Measurements from ENCODE around the gene DMXL1. TPM values are rescaled to one million over a fixed set of nuclear protein-coding genes. Genes with fewer than 3 reads are reported as not detected.
"Not testable (repeated sequence)": the region's sequence is repeated elsewhere in the genome, so short reads cannot be mapped to it uniquely, and the experiment has no call there.

The DMXL1 gene
- polyA plus RNA-seq, 1 donor from 2014 or later, result 41.0 TPM

GRCh38 chr5:119054101-119054500 is 16.8 kb upstream of the DMXL1 start:
- Mint-ChIP-seq H3K27ac (peak overlapping the region in 1 of 3 donors; percentile 50), H3K36me3 (peaks cover 9% of the 10 kb centered on the region), H3K27me3 (no peaks in the 10 kb centered on the region), H3K4me3 (no peak overlapping the region), H3K4me1 (peaks cover 0 to 5% (median 5%) of the 10 kb centered on the region in 3 donors), H3K9me3 (no peaks in the 10 kb centered on the region)

GRCh38 chr5:119055294-119055693 is 15.6 kb upstream of the DMXL1 start:
- Mint-ChIP-seq H3K4me1 (peaks cover 2 to 13% (median 9%) of the 10 kb centered on the region in 3 donors), H3K27me3 (no peaks in the 10 kb centered on the region), H3K9me3 (no peaks in the 10 kb centered on the region), H3K36me3 (peaks cover 9% of the 10 kb centered on the region), H3K27ac (no peak overlapping the region), H3K4me3 (no peak overlapping the region)

- Mint-ChIP-seq H3K27me3 (no peaks in the 10 kb centered on the region), H3K9me3 (no peaks in the 10 kb centered on the region), H3K4me3 (no peak overlapping the region), H3K27ac (no peak overlapping the region), H3K36me3 (peaks cover 3% of the 10 kb centered on the region), H3K4me1 (peaks cover 10 to 24% (median 12%) of the 10 kb centered on the region in 3 donors)
Observed at GRCh38 chr5:119058979-119059529, 11.8 kb upstream of the DMXL1 start.

- no peaks in the 10 kb centered on the region for H3K27me3 Mint-ChIP-seq
- peaks cover 11 to 27% (median 12%) of the 10 kb centered on the region in 3 donors for H3K4me1 Mint-ChIP-seq
- H3K27ac Mint-ChIP-seq, result no peak overlapping the region
- peaks cover under 1% of the 10 kb centered on the region for H3K36me3 Mint-ChIP-seq
- no peak overlapping the region for H3K4me3 Mint-ChIP-seq
- no peaks in the 10 kb centered on the region for H3K9me3 Mint-ChIP-seq
Observed at GRCh38 chr5:119059740-119060255, 11.1 kb upstream of the DMXL1 start.

DNA sequence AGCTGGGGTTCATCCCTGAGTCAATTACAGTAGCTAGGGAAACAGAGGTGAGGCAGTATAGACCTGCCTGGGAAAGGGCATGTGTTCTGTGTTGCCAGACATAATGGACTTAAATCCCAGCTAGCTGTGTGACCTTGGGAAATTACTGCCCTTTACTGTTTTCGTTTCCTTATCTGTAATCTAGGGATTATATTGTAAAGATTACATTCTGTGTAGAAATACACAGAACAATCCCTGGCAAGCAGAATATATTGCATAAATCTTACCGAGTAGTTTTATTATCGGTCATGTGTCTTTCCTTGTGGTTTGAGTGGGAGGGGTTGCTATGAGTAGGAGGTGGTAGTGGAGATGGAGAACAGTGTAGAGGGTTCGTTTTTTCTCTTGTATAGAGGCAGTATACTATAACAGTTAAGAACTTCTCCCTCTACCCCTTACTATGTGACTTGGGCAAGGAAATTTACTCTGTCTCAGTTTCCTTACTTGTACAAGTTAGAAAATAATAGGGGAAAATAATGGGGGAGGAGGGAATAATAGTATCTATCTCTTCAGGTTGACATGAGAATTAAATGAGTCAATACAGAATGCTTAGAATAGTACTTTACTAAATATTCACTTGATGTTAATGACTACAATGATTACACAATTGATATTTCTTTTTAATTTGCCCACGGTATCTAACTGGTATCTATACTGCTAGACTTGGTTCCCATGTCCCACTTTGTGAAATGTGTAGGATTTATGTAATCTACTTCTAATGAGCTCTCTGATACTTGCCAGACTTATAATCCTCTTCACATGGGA is 7.1 kb upstream of the DMXL1 start:
- Mint-ChIP-seq H3K9me3 (no peaks in the 10 kb centered on the region), H3K4me3 (peak overlapping the region in 2 of 4 donors; percentile 4 to 69), H3K27ac (peak overlapping the region in 1 of 3 donors; percentile 50), H3K36me3 (no peaks in the 10 kb centered on the region), H3K4me1 (peaks cover 12 to 27% (median 13%) of the 10 kb centered on the region in 3 donors), H3K27me3 (no peaks in the 10 kb centered on the region)

GRCh38 chr5:119067450-119067849 is 3.4 kb upstream of the DMXL1 start:
- Mint-ChIP-seq H3K4me3 (no peak overlapping the region), H3K4me1 (peaks cover 9 to 23% (median 11%) of the 10 kb centered on the region in 3 donors), H3K27me3 (no peaks in the 10 kb centered on the region), H3K9me3 (no peaks in the 10 kb centered on the region), H3K27ac (peak overlapping the region in 1 of 3 donors; percentile 1), H3K36me3 (no peaks in the 10 kb centered on the region)

- peak overlapping the region; percentile 97 to 100 (median 100) for H3K27ac Mint-ChIP-seq
- peak overlapping the region; percentile 95 to 100 (median 99) for H3K4me3 Mint-ChIP-seq
- no peaks in the 10 kb centered on the region for H3K27me3 Mint-ChIP-seq
- H3K9me3 Mint-ChIP-seq, result no peaks in the 10 kb centered on the region
- peaks cover 2% of the 10 kb centered on the region for H3K36me3 Mint-ChIP-seq
- peaks cover 20 to 27% (median 27%) of the 10 kb centered on the region in 3 donors for H3K4me1 Mint-ChIP-seq
Observed at GRCh38 chr5:119070578-119070827, 384 bp upstream of the DMXL1 start.

DNA sequence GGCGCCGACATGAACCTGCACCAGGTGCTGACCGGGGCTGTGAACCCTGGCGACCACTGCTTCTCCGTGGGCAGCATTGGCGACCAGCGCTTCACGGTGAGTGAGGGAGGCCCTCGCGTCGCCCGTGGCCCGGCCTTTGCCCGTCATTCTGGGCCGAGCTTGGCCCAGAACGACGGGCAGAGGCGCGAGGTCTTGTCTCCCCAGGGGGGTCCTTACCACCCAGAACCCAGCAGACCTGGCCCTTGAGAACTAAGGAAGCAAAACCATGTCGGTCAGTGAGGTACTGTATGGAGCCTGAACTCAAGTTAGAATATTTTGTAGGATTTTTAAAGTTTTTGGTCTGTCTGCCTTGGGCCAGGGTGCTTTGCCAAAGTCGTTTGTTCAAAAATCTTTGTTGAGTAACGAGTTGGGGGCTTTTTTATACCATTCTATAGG is 691 bp downstream of the DMXL1 start:
- peaks cover 26 to 34% (median 33%) of the 10 kb centered on the region in 3 donors for H3K4me1 Mint-ChIP-seq
- H3K27ac Mint-ChIP-seq, result peak overlapping the region; percentile 88 to 100 (median 97)
- no peaks in the 10 kb centered on the region for H3K27me3 Mint-ChIP-seq
- no peaks in the 10 kb centered on the region for H3K9me3 Mint-ChIP-seq
- peak overlapping the region; percentile 95 to 100 (median 99) for H3K4me3 Mint-ChIP-seq
- peaks cover 2% of the 10 kb centered on the region for H3K36me3 Mint-ChIP-seq

- Mint-ChIP-seq H3K4me1 (peaks cover 31 to 36% (median 33%) of the 10 kb centered on the region in 3 donors), H3K9me3 (no peaks in the 10 kb centered on the region), H3K27ac (peak overlapping the region; percentile 70 to 79 (median 74)), H3K4me3 (peak overlapping the region; percentile 90 to 99 (median 94)), H3K36me3 (peaks cover 2% of the 10 kb centered on the region), H3K27me3 (no peaks in the 10 kb centered on the region)
Observed at GRCh38 chr5:119072496-119072895, 1.6 kb downstream of the DMXL1 start.

- H3K36me3 Mint-ChIP-seq, H3K9me3 Mint-ChIP-seq, H3K27me3 Mint-ChIP-seq: not testable (repeated sequence)
- Mint-ChIP-seq H3K4me3 (peak overlapping the region; percentile 90 to 99 (median 92)), H3K4me1 (peaks cover 31 to 44% (median 34%) of the 10 kb centered on the region in 3 donors), H3K27ac (peak overlapping the region; percentile 70 to 95 (median 79))
Observed at GRCh38 chr5:119073746-119074337, 3.0 kb downstream of the DMXL1 start.

- H3K27me3 Mint-ChIP-seq, result no peaks in the 10 kb centered on the region
- H3K4me1 Mint-ChIP-seq, result peaks cover 37 to 50% (median 40%) of the 10 kb centered on the region in 3 donors
- H3K9me3 Mint-ChIP-seq, result no peaks in the 10 kb centered on the region
- H3K4me3 Mint-ChIP-seq, result peak overlapping the region; percentile 90 to 99 (median 92)
- H3K36me3 Mint-ChIP-seq, result peaks cover 6% of the 10 kb centered on the region
- H3K27ac Mint-ChIP-seq, result peak overlapping the region; percentile 70 to 95 (median 79)
Observed at GRCh38 chr5:119074419-119074818, 3.5 kb downstream of the DMXL1 start.

- H3K4me1 Mint-ChIP-seq, result peaks cover 43 to 52% (median 46%) of the 10 kb centered on the region in 3 donors
- H3K27me3 Mint-ChIP-seq, H3K9me3 Mint-ChIP-seq, H3K36me3 Mint-ChIP-seq: not testable (repeated sequence)
- peak overlapping the region in 1 of 4 donors; percentile 70 for H3K4me3 Mint-ChIP-seq
- H3K27ac Mint-ChIP-seq, result peak overlapping the region in 1 of 3 donors; percentile 76
Observed at GRCh38 chr5:119075269-119075668, 4.4 kb downstream of the DMXL1 start.

DNA sequence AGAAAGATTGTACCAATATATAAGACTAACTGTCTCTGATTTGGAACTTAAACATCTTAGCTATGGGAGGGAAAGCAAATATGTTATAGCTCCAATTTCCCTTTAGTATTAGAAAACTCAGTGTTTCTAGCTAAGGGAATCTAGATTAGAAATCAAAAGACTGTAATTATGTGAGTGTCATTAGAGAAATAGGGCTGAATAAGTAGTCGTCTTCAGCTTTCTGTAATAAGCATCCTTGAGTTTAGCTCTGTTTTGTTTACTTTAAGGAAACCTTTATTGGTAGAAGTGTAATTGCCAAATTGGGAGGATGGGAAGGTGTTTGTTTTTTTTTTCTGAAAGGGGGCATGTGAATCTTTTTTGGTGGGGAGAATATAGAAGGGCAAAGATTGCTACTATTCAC is 5.2 kb downstream of the DMXL1 start:
- H3K9me3 Mint-ChIP-seq, result no peaks in the 10 kb centered on the region
- peak overlapping the region; percentile 42 to 76 (median 65) for H3K27ac Mint-ChIP-seq
- no peaks in the 10 kb centered on the region for H3K27me3 Mint-ChIP-seq
- H3K4me1 Mint-ChIP-seq, result peaks cover 48 to 56% (median 50%) of the 10 kb centered on the region in 3 donors
- peak overlapping the region; percentile 68 to 70 (median 68) for H3K4me3 Mint-ChIP-seq
- peaks cover 6% of the 10 kb centered on the region for H3K36me3 Mint-ChIP-seq

- peak overlapping the region in 1 of 4 donors; percentile 49 for H3K4me3 Mint-ChIP-seq
- peaks cover 49 to 60% (median 50%) of the 10 kb centered on the region in 3 donors for H3K4me1 Mint-ChIP-seq
- no peaks in the 10 kb centered on the region for H3K27me3 Mint-ChIP-seq
- no peaks in the 10 kb centered on the region for H3K9me3 Mint-ChIP-seq
- H3K27ac Mint-ChIP-seq, result no peak overlapping the region
- H3K36me3 Mint-ChIP-seq, result peaks cover 6% of the 10 kb centered on the region
Observed at GRCh38 chr5:119077444-119077843, 6.6 kb downstream of the DMXL1 start.
